Measurements from ENCODE around the gene RERG.

- TF ChIP-seq CTCF (IDR thresholded peaks at IDR 0.05), result peak; percentile 83 to 99
- TF ChIP-seq POLR2A (IDR thresholded peaks at IDR 0.05), result no peak
Observed at GRCh38 chr12:15220915-15221885, at the start of gene RERG.
